HG03196 (cell line): ENCODE data around the gene FAM20C.

Experiments
- ATAC-seq: cut with Tn5 transposase; IDR thresholded peaks from one replicate; pipeline ENCODE4 v1.9.1; 2021; ENCODE audit not compliant: unreplicated experiment

Gene FAM20C

GRCh38 chr7:223118-223800 is 30.9 kb downstream of the FAM20C start:
- no peak for ATAC-seq

- ATAC-seq: no peak
Observed at GRCh38 chr7:223861-224260, 31.5 kb downstream of the FAM20C start.

DNA sequence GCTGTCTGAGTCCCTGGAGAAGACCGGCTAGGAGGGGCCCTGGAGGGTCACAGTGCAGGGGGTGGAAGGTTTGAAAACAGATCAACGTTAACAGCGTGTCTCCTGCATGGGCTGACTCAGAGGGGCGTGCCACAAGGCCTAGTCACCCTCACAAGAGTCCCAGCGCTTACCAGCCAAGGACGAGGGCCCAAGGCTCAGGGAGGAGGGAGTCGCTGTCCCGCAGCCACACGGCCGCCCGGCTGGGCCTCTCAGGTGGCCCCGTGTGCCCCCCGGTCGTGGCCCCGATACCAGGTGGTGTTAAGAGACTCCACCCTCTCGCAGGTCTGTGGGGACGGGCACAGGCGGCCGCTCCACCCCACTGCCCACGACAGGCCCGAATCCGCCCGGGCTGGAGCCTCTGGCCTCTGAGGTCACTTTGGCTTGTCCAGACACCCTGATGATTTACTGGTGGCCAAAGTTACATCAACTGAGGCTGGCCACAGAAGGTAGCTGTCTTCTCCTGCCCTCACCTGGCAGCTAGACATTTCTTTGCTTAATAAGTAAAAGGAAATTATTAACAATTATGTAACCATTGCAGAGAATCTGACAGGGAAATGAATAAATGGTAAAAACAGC is 34.0 kb downstream of the FAM20C start:
- no peak for ATAC-seq

DNA sequence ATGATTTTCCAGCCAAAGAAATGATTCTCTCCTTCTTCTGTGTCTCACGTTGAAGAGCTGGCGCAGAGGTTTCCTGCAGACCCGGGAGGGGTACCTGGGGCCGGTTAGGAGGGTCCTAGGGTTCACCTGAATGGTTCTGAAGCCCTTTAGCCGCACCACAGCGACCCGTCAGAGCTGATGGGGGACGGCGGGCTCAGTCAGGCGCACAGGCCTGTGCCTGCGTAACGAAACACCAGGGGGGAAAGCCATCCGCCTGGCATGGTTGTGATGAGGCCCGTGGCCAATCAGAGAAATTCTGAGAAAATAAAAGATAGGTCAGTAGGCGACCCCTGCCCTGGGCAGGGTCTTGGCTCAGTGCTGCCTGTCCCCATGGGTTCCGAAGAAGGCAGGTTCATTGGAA is 35.6 kb downstream of the FAM20C start:
- no peak for ATAC-seq

- ATAC-seq: no peak
Observed at GRCh38 chr7:228610-229009, 36.2 kb downstream of the FAM20C start.

DNA sequence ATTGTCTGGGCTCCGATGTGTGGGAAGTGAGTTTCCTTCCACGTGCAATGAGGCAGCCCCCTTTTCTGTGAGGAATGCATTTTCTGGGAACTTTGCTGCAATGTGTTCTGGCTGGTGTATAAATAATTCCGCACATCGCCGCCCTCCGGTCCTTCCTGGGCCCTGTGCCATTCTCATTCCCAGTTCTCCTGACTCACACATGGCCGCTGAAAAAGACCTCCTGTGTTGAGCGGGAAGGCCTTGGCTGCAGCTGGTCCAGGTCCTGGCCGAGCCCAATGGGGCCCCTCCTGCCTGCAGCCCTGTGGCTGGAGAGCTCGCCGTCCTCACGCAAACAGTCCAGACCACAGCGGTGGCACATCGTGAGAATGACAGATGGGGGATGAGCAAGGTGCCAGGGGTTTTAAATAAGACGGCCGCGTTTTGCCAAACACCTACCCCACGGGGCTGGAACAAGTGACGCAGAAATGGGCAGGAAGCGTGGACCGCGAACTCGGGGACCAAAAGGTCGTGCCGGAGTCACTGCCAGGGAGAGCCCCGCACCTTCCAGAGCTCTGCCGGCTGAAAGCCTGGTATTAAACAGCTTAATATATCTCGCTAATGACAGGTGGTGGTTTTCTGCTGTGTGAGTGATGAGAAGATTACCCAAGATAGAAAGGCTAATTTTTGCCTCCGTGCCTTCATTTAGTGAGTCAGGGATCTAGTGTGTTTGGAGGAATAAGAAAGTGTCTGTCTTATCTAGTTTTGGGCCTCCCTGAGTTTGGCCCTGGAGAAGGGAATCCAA is 37.0 kb downstream of the FAM20C start:
- ATAC-seq: no peak

- ATAC-seq: no peak
Observed at GRCh38 chr7:230274-230673, 37.9 kb downstream of the FAM20C start.

DNA sequence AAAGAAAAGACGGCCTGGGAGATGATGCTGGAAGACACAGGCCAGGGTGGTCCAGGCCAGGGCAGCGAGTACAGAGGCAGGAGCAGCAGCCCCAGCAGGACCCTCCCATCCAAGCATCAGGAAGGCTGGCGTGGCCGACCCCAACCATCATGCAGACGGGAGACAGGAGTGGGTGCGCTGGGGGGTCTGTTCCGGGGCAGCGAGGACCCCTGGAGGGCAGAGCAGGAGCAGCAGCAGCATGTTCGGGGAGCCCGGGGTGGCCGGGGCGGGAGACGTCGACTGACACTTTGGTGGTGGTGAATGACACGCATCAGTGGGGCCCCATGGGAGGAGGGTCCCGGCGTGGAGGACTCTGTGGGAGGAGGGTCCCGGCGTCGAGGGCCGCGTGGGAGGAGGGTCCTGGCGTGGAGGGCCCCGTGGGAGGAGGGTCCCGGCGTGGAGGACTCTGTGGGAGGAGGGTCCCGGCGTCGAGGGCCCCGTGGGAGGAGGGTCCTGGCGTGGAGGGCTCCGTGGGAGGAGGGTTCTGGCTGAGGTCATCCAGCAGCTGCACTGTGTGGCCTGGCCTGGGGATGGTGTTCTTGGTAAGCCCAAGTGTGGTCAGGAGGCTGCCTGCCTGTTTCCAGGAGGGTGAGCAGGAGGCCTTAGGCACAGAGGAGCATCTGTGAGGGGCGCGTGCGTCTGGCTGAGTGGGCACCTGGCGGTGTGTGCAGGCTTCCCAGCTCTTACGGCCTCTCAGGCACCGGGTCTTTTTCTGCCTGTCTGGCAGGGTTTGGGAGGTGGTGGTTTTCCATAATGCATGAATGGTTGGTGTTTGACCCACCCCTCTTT is 38.9 kb downstream of the FAM20C start:
- ATAC-seq: no peak

DNA sequence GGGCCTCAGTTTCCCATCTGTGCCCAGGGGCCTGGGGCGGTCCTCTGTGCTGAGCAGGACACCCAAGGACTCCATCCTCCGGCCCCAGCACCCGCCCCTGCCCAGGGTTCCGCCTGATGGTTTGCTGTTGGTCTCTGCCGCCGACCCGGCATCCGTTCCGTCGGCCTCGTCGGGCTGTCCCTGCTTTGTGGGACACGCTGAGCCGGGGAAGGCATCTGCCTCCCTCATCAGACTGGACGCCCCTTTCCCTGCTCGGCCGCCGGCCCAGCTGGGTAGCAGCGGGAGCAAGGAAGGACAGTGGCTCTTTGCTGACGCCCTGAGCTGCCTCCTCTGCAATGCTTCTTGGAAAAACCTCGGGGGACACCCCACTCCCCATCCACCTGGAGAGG is 39.5 kb downstream of the FAM20C start:
- ATAC-seq: no peak

DNA sequence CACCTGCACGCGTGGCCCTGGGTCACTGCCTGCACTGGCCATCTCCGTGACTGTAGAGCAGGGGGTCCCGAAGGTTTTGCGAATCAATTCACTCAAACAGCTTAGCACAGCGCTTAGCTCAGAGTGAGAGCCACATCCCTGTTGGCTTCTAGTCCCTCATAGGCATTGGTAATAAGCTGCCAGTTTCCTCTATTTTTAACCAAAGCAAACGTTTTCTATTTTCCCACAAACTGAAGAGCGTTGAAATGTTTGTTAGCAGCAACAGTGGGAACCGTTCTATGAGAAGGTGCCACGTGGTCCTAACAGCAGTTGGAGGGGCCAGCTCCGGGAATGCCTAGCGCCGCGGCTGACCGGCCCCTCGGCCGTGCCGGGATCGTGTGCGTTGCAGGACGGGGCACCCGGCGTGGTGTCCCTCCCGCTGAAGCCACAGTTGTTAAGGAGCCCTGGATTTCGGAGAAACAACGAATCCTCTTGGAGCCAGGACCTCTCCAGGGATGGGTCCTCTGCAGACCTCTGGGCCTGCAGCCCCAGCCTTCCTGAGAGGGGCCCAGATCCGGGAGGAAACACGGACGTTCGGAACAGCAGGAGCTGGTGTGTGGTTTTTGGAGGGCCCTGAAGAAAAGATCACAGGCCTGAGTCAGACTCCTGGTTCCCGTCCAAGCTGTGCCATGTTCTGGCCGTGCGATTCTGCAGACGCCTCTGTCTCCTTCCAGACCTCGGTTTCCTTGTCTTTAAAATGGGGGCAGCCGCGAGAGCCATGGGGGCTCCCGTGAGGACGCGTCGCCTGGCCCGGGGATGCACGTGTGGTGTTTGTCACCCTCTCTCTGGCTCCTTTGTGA is 40.3 kb downstream of the FAM20C start:
- no peak for ATAC-seq

DNA sequence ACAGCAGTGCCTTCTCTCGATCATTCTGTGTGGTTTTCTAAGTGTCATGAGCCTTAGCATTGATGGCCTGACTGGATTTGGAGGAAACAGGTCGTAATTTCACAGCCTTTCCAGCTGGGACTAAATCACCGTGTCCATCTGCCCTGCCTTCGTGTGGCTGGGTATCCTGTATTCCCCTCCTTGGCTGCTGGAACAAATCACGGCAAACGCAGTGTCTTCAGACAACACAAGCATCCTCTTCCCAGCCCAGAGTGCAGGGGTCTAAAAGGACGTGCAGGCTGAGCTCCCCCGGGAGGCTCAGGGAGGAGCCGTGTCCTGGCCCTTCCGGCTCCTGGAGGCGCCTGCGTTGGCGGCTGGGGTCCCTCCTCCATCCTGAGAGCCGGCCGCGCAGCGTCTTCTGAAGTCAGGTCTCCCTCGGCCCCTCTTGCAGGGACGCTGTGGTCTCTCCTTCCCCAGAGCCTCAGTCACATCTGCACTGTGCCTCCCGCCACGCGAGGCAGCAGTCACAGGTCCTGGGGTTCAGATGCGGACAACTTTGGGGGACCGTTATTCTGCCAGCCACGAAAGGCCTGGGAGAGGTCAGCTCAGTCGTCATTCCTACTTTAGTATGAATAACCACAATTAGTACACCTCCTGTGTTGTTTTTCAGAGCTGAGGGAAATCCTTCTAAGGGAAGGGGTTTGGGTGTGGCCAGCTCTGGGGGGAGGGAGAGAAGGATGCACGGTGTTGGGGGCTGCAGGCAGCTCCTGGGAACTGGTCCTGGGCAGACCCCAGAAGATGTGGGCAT is 41.1 kb downstream of the FAM20C start:
- no peak for ATAC-seq

GRCh38 chr7:234051-234707 is 41.8 kb downstream of the FAM20C start:
- ATAC-seq: no peak

- no peak for ATAC-seq
Observed at GRCh38 chr7:234708-235553, 42.6 kb downstream of the FAM20C start.

GRCh38 chr7:235576-236395 is 43.4 kb downstream of the FAM20C start:
- no peak for ATAC-seq

DNA sequence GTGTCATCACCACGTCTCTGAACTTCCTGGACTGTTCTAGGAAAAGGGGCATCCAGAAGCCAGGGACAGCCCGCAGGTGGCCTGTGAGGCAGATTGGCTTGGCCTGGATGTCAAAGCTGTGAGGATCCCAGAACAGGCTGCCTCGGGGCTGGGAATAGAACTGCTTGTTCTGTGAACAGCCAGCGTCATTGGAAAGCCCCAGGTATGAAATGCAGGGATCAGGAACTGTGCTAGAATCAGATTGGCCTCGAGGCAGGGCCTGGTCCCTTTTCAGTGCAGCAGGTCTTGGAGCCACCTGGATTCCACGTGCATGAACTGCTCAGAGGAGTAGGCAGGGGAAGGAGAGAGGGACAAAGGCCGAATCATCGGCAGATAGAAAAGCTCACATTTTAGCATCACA is 44.6 kb downstream of the FAM20C start:
- no peak for ATAC-seq

DNA sequence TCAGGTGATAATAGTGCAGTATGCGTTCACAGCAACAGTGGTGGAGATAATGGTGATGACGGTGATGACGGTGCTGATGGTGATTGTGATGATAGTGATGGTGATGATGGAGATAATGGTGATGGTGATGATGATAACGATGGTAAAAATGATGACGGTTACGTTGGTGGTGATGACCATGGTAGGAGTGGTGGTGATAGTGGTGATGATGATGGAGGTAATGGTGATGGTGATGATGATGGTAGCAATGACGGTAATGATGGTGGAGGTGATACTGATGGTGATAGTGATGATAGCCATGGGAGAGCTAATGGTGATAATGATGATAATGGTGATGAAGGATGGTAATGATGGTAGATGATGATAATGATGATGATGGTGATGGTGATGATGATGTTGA is 45.0 kb downstream of the FAM20C start:
- no peak for ATAC-seq

DNA sequence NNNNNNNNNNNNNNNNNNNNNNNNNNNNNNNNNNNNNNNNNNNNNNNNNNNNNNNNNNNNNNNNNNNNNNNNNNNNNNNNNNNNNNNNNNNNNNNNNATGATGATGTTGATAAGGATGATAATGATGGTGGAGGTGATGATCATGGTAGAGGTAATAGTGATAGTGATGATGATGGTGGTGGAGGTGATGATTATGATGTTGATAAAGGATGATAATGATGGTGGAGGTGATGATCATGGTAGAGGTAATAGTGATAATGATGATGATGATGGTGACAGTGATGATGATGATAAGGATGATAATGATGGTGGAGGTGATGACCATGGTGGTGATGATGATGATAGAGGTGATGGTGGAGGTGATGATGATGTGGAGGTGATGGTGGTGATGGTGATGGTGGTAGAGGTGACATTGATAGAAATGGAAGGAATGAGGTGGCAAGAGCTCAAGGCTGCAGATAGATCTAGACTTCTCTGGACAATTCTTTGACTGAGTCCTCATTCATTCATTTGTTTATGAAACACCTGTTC is 47.8 kb downstream of the FAM20C start:
- no peak for ATAC-seq
